Neural cell (in vitro differentiated cells): ENCODE measurements around the gene GABRB1.

Experiments used
- EP300 ChIP-seq: fragments of 450-650 bp; conservative IDR thresholded peaks from 2 replicates; pipeline ENCODE4 v1.6.1; 2014; ENCODE audit warnings: antibody characterized with exemption, mild to moderate bottlenecking, moderate library complexity; ENCODE audit not compliant: poor library complexity, severe bottlenecking
- EZH2 ChIP-seq: fragments of 200-600, 300-800 bp; shearing (Covaris generic), sonication (generic); IDR thresholded peaks from 2 replicates; pipeline ENCODE4 v1.6.1; 2014; ENCODE audit warnings: antibody characterized with exemption, low read length, borderline replicate concordance, mild to moderate bottlenecking; ENCODE audit not compliant: insufficient read depth, poor library complexity, severe bottlenecking
- MXI1 ChIP-seq: fragments of 450-650 bp; conservative IDR thresholded peaks from 2 replicates; pipeline ENCODE4 v1.6.1; 2014; ENCODE audit warnings: antibody characterized with exemption, mild to moderate bottlenecking; ENCODE audit not compliant: poor library complexity, severe bottlenecking
- POLR2AphosphoS5 ChIP-seq: IDR thresholded peaks from 2 replicates; pipeline ENCODE4 v1.6.1; 2012
- RAD21 ChIP-seq: fragments of 450-650 bp; conservative IDR thresholded peaks from 2 replicates; pipeline ENCODE4 v1.6.1; 2014; ENCODE audit warnings: antibody characterized with exemption, mild to moderate bottlenecking, moderate library complexity
- TAF1 ChIP-seq: IDR thresholded peaks from 2 replicates; pipeline ENCODE4 v1.6.1; 2012; ENCODE audit warnings: low read depth
- TF ChIP-seq, protein P1 (sequence below): fragments of 450-650 bp; IDR thresholded peaks from 2 replicates; pipeline ENCODE4 v1.5.1; 2014; ENCODE audit warnings: antibody characterized with exemption, mild to moderate bottlenecking, moderate library complexity; ENCODE audit not compliant: poor library complexity, severe bottlenecking
- TF ChIP-seq, protein P2 (sequence below): IDR thresholded peaks from 2 replicates; pipeline ENCODE4 v1.6.1; 2012; ENCODE audit warnings: borderline replicate concordance

DNA sequence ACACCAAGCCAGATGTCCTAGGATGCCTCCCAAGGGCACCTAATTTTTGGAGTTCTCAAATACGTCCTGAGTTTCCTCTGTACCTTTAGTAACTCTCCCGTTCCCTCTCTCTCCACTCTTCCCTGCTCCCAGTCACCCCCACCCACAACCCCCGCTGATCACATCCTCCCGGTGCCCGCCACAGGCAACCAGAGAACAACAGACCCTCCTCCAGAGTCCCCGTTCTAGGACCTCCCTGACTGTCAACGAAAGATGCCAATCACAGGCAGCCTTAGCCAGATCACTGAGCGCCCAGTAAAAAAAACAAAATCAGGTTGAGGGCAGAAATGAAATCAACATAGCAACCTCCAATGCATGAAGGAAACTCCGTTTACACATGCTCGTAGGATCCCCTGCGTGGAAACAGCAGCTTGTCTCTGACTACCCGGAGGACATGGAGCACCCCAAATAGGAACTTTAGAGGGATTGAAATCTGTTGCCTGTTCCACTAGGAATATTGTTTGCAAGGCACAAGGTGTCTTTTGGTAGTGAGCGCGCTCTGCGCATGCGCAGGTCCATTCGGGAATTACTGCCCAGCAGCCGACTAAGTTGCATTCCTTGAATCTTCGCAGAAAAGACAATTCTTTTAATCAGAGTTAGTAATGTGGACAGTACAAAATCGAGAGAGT, at the start of gene GABRB1:
- TF ChIP-seq TAF1 (no peak), EP300 (no peak), EZH2 (no peak), POLR2AphosphoS5 (no peak), RAD21 (no peak), MXI1 (no peak)
- TF ChIP-seq, protein P1, sequence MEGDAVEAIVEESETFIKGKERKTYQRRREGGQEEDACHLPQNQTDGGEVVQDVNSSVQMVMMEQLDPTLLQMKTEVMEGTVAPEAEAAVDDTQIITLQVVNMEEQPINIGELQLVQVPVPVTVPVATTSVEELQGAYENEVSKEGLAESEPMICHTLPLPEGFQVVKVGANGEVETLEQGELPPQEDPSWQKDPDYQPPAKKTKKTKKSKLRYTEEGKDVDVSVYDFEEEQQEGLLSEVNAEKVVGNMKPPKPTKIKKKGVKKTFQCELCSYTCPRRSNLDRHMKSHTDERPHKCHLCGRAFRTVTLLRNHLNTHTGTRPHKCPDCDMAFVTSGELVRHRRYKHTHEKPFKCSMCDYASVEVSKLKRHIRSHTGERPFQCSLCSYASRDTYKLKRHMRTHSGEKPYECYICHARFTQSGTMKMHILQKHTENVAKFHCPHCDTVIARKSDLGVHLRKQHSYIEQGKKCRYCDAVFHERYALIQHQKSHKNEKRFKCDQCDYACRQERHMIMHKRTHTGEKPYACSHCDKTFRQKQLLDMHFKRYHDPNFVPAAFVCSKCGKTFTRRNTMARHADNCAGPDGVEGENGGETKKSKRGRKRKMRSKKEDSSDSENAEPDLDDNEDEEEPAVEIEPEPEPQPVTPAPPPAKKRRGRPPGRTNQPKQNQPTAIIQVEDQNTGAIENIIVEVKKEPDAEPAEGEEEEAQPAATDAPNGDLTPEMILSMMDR: no peak
- TF ChIP-seq, protein P2, sequence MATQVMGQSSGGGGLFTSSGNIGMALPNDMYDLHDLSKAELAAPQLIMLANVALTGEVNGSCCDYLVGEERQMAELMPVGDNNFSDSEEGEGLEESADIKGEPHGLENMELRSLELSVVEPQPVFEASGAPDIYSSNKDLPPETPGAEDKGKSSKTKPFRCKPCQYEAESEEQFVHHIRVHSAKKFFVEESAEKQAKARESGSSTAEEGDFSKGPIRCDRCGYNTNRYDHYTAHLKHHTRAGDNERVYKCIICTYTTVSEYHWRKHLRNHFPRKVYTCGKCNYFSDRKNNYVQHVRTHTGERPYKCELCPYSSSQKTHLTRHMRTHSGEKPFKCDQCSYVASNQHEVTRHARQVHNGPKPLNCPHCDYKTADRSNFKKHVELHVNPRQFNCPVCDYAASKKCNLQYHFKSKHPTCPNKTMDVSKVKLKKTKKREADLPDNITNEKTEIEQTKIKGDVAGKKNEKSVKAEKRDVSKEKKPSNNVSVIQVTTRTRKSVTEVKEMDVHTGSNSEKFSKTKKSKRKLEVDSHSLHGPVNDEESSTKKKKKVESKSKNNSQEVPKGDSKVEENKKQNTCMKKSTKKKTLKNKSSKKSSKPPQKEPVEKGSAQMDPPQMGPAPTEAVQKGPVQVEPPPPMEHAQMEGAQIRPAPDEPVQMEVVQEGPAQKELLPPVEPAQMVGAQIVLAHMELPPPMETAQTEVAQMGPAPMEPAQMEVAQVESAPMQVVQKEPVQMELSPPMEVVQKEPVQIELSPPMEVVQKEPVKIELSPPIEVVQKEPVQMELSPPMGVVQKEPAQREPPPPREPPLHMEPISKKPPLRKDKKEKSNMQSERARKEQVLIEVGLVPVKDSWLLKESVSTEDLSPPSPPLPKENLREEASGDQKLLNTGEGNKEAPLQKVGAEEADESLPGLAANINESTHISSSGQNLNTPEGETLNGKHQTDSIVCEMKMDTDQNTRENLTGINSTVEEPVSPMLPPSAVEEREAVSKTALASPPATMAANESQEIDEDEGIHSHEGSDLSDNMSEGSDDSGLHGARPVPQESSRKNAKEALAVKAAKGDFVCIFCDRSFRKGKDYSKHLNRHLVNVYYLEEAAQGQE: no peak
